Bronchial epithelial cell (primary cell): ENCODE measurements around the gene PREX1. TPM values are rescaled to one million over a fixed set of nuclear protein-coding genes. Genes with fewer than 3 reads are reported as not detected.

Source experiments
- DNase-seq: peaks from one replicate; pipeline ENCODE4 v3.0.0-alpha.2; 2010; ENCODE audit warnings: low read depth
- FAIRE-seq: peaks from 2 replicates; lab custom pipeline; 2011; peaks lifted over from hg19 to GRCh38; lab: Jason Lieb, UNC
- H3K27me3 ChIP-seq: 2 replicates; pipeline ENCODE4 v1.5.1; 2011; ENCODE audit warnings: low read length; ENCODE audit not compliant: control insufficient read depth, insufficient read depth
- H3K36me3 ChIP-seq: 2 replicates; pipeline ENCODE4 v1.5.1; 2011; ENCODE audit warnings: low read length; ENCODE audit not compliant: control insufficient read depth, insufficient read depth
- H3K4me3 ChIP-seq: 2 replicates; pipeline ENCODE4 v1.5.1; 2011; ENCODE audit warnings: mild to moderate bottlenecking, low read depth, low read length, control low read depth
- total RNA-seq: library from RNA; depleted of rRNA; stranded (reverse); fragments of >200 nt; gene quantifications from 2 replicates; pipeline ENCODE4 v1.2.1, GENCODE V29; 2014
- TF ChIP-seq, protein P1 (sequence below): IDR thresholded peaks from 2 replicates; pipeline ENCODE4 v1.5.1; 2011; ENCODE audit warnings: mild to moderate bottlenecking, moderate library complexity, low read length, control low read depth, inconsistent platforms; ENCODE audit not compliant: insufficient read depth, severe bottlenecking

PREX1 gene
- total RNA-seq, 1 donor from 2014 or later, result under 0.01 TPM

DNA sequence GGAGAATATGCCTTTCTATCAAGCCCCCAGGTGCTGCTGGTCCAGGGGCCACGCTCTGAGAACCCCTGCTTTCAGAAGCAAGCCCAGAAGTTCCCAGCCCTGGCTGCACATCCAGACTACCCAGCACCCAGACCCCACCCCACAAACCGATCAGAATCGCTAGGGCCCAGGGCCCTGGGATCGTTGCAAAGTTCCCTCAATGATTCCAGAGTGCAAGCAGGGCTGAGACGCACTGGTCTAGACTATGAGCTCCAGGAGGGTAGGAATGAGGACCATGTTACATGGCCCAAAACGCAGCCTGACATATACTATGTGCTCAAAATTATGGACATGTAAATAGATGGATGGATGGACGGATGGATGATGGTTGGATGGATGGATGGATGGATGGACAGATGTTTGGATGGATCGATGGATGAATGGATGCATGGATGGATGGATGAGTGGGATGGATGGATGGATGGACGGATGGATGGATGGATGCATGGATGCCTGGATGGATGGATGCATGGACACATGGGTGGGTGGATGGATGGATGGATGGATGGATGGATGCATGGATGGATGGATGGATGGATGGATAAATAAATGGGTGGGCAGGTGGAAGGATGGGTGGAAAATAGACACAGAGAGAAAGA is 194.1 kb downstream of the PREX1 start:
- no peaks in the 10 kb centered on the region for H3K36me3 ChIP-seq
- H3K27me3 ChIP-seq, result no peaks in the 10 kb centered on the region
- DNase-seq (no peak), FAIRE-seq (no peak)
- TF ChIP-seq, protein P1, sequence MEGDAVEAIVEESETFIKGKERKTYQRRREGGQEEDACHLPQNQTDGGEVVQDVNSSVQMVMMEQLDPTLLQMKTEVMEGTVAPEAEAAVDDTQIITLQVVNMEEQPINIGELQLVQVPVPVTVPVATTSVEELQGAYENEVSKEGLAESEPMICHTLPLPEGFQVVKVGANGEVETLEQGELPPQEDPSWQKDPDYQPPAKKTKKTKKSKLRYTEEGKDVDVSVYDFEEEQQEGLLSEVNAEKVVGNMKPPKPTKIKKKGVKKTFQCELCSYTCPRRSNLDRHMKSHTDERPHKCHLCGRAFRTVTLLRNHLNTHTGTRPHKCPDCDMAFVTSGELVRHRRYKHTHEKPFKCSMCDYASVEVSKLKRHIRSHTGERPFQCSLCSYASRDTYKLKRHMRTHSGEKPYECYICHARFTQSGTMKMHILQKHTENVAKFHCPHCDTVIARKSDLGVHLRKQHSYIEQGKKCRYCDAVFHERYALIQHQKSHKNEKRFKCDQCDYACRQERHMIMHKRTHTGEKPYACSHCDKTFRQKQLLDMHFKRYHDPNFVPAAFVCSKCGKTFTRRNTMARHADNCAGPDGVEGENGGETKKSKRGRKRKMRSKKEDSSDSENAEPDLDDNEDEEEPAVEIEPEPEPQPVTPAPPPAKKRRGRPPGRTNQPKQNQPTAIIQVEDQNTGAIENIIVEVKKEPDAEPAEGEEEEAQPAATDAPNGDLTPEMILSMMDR, result no peak
- no peak overlapping the region for H3K4me3 ChIP-seq

DNA sequence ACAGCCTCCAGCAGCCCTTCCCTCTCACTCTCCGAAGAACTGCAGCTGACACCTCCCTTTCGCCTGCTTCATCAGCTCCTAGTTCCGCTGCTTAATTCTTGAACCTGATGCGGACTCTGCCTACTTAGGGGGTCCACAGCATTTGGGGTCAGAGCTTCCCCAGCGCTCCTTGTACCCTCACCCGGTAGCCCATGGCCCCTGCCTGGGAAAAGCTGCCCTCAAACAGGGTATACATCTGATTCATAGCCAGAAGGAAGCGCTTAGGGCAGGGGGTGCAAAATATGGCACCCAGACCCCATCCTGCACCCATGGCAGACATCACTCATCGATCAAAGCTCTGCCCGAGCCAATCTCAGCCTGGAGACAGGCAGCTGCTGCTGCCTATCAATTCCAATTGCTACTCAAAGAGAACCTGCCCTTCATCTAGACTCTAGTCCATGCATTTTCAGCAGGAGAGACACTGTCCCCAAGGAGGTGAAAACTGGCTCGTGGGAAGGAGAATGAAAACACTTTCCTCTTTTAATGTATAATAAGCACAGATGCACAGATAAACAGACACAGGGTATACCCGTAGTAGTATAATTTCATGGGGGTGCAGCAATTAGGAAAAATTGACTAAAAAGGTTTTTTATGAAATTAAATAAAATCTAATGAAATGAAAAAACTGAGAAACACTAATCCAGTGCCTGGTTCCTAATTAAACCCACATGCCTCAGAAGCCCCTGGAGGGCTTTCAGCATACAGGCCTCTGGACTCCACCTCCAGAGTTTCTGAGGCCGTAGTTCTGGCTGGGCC is 194.8 kb downstream of the PREX1 start:
- Histone ChIP-seq H3K4me3 (no peak overlapping the region), H3K36me3 (no peaks in the 10 kb centered on the region), H3K27me3 (no peaks in the 10 kb centered on the region)
- DNase-seq (no peak), FAIRE-seq (no peak)
- TF ChIP-seq, protein P1, result no peak

DNA sequence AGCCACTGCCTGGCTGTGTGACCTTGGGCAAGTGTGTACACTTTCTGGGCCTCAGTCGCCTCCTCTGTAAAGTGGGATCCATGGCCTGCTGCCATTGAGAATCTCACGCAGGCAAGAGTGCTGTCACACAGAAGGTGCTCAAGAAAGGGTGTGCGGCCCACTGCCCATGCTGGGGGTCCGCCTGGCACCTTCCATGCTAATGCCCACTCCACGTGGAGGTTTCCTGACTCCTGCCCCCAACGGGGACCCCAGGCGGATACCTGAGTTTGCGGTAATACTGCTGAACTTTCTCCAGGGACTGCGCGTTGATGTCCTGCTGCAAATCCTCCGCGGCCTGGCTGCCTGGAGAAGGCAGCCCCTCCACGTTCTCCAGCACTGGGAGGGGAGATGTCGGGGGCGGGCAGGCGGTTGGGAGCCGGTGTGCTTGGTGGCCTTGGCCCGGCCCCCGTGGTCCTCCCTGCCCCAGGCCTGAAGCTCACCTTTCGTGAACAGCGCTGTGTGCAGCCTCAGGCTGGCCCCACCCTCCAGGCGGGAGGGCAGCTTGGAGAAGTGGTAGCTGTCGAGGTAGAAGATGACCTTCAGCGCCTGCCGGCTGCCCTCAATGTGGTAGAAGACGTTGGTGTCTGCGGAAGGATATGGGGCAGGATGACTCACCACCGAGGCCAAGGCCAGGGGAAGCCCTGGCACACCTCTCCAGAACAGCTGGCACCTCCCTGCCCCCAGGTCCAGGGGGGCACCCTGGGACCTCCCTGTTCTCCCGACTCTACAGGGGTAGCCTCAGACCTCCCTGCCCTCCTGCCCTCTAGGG is 195.6 kb downstream of the PREX1 start:
- no peaks in the 10 kb centered on the region for H3K27me3 ChIP-seq
- TF ChIP-seq, protein P1, result no peak
- H3K36me3 ChIP-seq, result no peaks in the 10 kb centered on the region
- FAIRE-seq, result no peak
- no peak overlapping the region for H3K4me3 ChIP-seq
- no peak for DNase-seq

DNA sequence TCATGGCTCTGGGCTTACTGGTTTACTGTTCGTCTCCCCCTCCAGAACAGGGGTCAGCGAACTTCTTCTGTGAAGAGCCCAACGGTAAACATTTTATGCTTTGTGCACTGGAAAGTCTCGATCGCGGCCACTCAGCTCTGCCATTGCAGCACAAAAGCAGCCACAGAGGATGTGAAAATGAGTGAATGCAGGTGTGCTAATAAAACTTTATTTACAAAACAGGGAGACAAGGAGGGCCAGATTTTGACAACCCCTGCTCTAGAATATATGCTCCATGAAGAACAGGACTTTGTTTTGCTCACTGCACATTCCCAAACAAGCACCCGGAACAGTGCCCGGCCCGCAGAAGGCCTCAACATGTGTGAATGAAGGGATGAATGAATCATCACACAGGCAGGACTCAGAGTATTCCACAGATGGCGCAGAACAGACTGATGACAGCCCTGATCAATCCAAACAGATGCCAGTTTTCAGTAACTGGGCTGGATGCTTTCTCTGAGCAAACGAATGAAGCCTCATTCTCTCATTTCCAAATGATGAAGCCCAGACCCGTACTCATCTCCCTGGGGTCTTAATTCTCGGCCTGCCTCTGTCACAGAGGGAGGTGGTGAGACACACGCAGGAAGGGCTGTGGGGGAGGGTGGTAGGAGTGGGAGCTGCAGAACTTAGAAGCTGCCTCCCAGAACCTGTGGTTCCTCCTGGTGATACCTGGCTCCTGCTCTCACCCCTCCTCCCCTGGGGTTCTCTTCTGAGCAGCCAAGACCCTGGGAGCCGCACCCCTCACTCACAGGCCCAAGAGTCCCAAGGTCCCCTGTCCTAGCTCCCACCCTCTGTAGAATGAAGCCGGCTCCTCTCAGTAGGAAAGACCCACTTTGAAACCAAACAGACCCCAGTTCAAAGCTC is 196.4 kb downstream of the PREX1 start:
- FAIRE-seq, result no peak

More for the DNA sequence above, 196.4 kb downstream of the PREX1 start:
- H3K27me3 ChIP-seq, result no peaks in the 10 kb centered on the region
- no peak overlapping the region for H3K4me3 ChIP-seq
- H3K36me3 ChIP-seq, result no peaks in the 10 kb centered on the region
- TF ChIP-seq, protein P1, result no peak
- no peak for DNase-seq
